ENCODE data around the gene C2CD4C.

- TF ChIP-seq MAX (IDR thresholded peaks at IDR 0.05; ENCODE audit: low read depth, low read length) = no peak
- TF ChIP-seq RELB (IDR thresholded peaks at IDR 0.05; ENCODE audit: low read depth) = no peak
- no peak for TF ChIP-seq CTCF (IDR thresholded peaks at IDR 0.05 in 2 of 3, conservative IDR thresholded peaks at IDR 0.05 in 1 of 3; ENCODE audit: control insufficient read depth in 2 of 3, extremely low read depth in 1 of 3, insufficient read depth in 1 of 3, low read depth in 3 of 3, low read length in 3 of 3)
- no peak for TF ChIP-seq PBX3 (IDR thresholded peaks at IDR 0.05; ENCODE audit: insufficient replicate concordance, low read depth, low read length)
- TF ChIP-seq SPI1 (IDR thresholded peaks at IDR 0.05; ENCODE audit: borderline replicate concordance, insufficient read depth, low read depth, low read length) = no peak
- TF ChIP-seq POLR2A (IDR thresholded peaks at IDR 0.05; ENCODE audit: low read depth, low read length) = no peak
- TF ChIP-seq ASH2L (IDR thresholded peaks at IDR 0.05; ENCODE audit: borderline replicate concordance, low read depth) = no peak
- no peak for TF ChIP-seq SREBF2 (IDR thresholded peaks at IDR 0.05; ENCODE audit: low read length)
- TF ChIP-seq TARDBP (IDR thresholded peaks at IDR 0.05; ENCODE audit: borderline replicate concordance) = no peak
- TF ChIP-seq RAD21 (IDR thresholded peaks at IDR 0.05; ENCODE audit: insufficient read depth, low read depth, low read length) = no peak
- no peak for TF ChIP-seq YY1 (IDR thresholded peaks at IDR 0.05; ENCODE audit: low read depth, low read length)
- TF ChIP-seq ATF2 (IDR thresholded peaks at IDR 0.05; ENCODE audit: low read length) = no peak
Measured at GRCh38 chr19:383040-383439, 25.9 kb downstream of the C2CD4C start.
